GM15510 (cell line): Measurements from ENCODE around the gene ENAM.

Source experiments
- POLR2A ChIP-seq: IDR thresholded peaks from 3 replicates; pipeline ENCODE4 v1.6.1; 2011; ENCODE audit warnings: borderline replicate concordance; ENCODE audit not compliant: insufficient read length; ENCODE audit errors: extremely low read depth

ENAM gene

DNA sequence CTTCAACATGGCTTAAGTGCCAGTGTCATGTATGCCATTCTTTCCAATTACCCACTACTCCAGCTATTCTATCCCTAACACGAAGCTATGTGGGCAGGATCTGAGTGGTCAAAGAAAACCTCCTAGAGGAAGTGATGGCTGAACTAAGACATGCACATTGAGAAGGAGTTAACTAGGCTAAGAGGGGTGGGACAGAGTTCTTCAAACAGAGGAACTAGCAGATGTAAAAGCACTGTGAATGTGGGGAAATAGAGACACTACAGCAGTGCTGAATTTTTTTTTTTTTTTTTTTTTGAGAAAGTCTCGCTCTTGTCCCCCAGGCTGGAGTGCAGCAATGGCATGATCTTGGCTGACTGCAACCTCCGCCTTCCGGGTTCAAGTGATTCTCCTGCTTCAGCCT lies 31.6 kb downstream of the ENAM start:
- no peak for TF ChIP-seq POLR2A

DNA sequence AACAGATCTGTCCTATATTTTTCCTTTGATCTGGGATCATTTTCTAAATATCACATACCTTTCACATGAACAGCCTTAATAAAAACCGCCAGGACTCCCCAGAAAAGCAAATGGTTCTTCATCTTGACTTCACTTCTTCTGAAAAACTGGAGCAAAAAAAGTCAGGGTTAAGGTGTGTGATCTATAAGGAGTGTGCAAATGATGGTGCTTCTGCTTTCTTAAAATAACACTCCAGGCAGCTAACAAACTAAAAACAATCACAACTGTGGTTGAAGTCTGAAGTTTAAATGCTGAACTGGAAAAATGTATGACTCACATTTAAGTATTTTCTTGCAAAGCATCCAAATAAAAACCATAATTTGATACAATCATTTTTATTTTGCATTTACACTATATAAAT lies 37.8 kb downstream of the ENAM start, which contains the start of gene JCHAIN:
Gene JCHAIN, minus strand, starts transcription at position 140 of the 400 bp plus-strand sequence. Its CDS starts 18 bp downstream, at position 122.
- peak; percentile 31 for TF ChIP-seq POLR2A

DNA sequence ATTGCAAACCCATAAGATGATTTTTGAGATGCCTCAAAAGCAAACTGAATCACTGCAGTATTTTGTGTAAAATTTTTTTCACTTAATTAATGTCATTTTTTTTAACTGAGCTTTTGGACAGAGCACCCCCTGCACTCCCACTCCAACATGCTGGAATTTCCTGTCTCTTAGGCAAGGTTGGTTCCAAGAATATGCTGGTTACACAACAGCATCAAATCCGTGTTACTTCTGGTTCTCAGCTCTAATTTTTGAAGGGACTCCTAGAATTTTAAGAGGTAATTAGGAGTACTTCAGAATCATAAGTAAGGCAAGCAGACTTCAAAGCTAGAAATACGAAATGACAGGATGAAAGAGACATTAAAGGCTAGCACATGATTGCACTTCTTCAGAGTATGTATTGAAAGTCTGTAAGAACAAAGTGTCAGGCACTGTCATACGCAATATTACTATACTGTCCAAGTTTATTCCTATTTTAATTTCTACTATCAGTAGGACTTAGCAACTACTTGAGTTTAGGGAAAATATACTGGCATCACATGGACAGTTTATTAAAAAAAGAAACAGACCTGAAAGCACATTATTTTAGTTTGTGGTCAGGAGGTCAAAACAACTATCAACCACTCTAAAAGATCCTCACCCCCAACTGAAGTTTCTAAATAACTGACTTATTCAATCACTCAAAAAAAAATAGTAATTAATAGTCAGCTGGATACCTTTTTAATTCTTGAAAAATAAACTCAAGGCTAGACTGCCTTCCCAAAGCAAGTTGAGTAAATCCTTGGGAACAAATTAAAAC lies 39.4 kb downstream of the ENAM start:
- TF ChIP-seq POLR2A: no peak

DNA sequence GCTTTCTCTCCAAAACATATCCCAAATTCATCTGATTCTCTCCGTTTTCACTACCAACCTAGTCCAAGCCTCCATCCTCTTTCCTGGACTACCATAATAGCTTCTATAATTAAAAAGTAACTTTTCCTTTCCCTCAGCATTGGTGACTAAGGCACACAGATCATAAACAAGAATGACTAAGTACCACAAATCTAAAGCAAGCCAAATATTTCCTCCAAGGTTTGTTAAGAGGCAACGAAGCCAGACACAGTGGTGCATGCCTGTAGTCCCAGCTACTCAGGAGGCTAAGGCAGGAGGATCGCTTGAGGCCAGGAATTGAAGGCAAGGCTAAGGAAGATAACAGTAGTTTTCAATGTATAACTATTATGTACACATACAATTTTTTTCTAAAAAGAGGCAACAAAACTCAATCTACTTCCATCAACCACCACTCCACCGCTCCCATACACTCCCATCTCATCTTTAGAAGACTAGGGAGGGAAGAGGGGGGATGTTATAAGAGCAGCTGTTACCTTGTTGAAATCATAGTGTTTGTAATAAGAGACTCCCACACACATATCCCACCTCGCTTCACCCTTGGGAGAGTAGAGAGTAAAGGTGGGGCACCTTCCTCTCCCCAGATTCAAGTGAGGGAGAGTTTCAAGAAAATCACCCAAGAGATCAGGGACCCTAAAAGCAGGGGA lies 41.9 kb downstream of the ENAM start:
- no peak for TF ChIP-seq POLR2A

DNA sequence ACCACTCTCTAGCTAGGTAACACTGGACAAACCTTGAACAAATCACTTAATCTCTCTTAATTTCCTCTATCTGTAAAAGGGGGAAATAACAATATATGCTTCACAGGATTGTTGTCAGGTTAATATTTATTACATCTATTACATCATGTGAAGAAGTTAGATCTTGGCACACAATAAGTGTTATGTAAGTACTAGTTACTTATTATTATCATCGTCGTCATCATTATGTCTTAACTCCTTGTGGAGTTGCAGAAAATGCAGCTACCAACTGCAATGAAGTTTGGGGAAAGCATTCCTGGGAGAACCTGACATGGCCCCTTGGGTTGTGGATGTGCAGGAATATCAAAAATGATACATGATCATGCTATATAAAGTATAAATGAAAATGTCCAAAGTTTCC lies 42.5 kb downstream of the ENAM start:
- TF ChIP-seq POLR2A: no peak

DNA sequence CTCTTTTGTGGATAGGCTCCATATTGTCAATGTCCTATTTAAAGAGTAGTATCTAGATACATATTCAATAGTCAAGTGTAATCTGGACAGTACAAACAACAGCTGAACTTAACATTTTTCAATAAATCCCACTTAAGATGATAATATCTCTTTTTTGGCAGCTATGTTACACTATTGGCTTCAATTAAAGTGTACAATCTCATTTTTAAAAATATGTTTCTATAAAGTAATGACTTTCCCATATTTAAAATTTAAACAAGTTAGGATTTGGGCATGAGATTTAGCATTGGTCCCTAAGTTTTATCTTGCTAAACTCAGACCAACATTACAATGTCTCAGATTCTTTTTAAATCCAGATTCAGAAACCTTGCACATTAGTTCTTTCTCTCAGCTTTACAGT lies 45.6 kb downstream of the ENAM start:
- no peak for TF ChIP-seq POLR2A

DNA sequence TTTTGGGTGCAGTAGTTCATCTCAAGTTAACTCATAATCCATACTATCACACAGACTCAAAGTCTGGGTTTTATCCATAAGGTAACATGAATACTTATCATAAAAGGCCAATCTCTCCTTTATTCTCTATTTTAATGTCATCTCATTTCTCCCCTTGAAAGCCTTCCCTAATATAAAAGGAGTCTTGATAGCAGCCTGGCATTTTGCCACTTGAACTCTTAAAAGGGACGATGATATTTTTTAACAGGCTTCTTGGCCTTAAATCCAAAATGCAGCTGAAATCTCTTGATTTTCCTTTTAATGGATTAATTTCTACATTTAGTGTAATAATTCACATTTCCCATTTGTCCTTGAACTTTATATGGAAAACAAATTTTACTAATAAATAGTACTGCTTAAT lies 46.2 kb downstream of the ENAM start:
- no peak for TF ChIP-seq POLR2A

DNA sequence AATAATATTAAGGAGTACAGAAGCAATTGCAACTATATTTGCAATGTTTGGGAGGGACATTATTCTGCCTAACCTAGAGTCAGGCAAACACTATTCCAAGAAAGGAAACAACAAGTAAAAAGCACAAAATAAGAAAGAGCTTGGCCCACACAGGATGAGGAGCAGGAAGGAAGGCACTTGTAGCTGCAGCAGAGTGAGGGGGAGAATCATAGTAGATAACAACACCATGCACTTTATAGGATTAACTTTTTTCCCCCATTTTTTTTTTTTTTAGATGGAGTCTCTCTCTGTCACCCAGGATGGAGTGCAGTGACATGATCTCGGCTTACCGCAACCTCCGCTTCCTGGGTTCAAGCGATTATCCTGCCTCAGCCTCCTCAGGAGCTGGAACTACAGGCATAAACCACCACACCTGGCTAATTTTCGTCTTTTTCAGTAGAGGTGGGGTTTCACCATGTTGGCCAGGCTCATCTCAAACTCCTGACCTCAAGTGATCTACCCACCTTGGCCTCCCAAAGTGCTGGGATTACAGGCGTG lies 48.1 kb downstream of the ENAM start:
- no peak for TF ChIP-seq POLR2A

DNA sequence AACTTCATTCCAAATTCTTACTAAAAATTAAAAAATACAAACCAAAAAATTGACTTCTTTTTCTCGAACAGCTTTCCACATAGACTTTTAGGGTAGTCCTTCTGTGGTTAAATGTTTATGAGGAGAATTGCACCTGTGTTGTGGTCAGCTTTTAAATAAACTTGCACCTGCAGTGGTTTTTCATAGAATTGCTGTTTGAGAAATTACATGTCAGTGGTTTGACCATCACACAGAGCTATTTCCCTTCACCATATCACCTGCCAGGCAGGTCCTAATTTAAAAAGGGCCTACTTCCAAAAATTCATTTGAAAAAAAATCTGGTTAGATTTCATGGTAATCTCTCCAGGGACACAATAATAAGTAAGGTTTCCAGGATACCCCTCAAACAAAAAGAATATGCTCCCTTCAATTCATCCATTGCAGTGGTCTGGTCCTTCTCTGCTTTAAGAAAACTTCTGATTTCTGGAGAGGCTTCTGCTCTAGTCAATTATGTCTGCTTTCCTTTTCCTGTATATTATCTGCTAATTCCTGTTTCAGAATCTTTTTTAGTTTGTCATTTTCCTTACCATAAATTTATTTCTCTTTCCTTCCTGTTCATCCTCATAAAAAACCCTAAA lies 49.9 kb downstream of the ENAM start:
- TF ChIP-seq POLR2A: no peak

DNA sequence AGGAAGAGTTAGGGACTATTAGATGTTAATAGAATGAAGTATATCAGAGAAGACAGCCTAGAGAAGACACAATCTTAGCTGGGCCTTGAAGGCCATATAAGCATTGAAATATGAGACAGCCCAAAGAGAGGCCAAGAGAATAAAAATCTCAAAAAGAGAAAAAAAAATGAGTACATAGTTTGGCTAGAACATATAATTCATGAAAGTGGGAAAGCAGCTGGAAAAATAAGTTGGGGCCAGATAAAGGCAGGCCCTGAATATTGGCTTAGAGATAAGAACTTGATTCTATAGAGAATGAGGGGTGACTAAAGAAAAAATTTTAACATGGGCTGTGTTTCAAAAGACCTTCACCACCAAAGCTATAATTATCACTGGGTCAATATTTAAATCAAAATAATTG lies 52.4 kb downstream of the ENAM start:
- no peak for TF ChIP-seq POLR2A

DNA sequence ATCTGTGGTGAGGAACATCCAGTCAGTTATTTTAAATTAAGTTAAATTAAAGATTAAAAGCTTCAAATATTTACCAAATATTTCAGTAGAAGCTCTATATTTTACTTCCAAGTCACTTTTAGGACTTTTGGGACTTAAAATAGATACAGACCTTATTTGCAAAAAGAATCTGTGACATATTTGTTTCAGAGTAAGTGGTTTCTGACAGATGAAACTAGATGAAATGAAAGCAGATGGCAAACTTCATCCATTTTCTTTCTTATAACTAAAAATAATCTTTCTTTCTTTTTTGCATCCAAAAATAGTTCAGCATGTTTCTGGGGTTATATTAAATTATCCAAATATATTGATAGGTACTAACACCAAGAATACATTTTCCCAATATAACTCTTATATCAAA lies 53.2 kb downstream of the ENAM start:
- no peak for TF ChIP-seq POLR2A

DNA sequence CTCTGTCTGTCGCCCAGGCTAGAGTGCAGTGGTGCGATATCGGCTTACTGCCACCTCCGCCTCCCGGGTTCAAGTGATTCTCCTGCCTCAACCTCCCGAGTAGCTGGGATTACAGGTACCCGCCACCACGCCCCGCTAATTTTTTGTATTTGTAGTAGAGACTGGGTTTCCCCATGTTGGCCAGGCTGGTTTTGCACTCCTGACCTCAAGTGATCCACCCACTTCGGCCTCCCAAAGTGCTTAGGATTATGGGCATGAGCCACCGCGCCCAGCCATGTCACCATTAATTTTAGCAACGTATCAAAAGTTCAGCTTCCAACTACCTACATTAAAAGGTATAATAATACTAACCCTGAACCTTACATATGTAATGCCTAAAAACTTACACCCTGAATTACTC lies 58.8 kb downstream of the ENAM start:
- no peak for TF ChIP-seq POLR2A

DNA sequence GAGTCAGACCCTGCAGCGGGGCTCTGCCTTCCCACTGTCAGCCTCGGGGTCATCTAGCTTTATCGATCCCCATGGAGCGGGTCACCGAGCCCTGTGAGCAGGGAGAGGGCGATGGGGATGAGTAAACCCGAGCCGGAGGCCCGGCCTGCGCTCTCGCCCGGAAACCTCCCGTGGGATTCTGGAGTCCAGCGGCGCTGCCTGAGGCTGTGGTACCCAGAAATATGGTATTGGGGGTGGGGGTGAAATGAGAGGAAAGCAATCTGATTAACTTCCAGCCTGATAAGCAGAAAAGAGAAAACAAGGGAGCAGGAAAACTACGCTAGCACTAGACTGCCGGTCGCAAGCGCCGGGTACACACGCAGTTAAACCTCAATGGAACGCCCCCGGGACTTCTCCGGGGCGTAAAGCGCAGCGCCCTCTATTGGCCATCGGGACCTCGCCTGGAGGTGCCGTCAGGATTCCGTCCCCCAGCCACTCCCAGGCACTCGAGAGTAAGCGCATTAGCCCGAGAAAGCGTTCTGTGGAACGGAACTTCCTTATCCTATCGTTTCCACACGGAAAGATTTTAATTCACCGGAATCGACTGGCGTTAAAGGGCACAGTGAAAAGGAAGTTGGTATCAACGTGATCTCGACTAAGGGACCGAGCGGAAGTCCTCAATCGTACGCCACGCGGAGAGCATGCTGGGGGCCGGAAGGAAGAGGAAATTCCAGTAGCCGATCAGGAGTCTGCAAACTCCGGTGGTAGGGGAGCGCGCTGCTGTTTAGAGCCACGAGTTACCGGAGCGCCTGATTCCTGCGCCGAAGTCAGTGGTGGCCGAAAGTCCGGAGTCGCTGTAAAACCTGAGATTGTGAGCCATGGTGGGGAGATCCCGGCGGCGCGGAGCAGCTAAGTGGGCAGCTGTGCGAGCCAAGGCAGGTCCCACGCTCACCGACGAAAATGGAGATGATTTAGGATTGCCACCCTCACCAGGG lies 59.6 kb downstream of the ENAM start, which contains the start of gene UTP3:
Gene UTP3, plus strand, starts transcription at position 712 of the 974 bp plus-strand sequence. Its CDS starts 146 bp downstream, at position 858.
- peak; percentile 82 for TF ChIP-seq POLR2A

DNA sequence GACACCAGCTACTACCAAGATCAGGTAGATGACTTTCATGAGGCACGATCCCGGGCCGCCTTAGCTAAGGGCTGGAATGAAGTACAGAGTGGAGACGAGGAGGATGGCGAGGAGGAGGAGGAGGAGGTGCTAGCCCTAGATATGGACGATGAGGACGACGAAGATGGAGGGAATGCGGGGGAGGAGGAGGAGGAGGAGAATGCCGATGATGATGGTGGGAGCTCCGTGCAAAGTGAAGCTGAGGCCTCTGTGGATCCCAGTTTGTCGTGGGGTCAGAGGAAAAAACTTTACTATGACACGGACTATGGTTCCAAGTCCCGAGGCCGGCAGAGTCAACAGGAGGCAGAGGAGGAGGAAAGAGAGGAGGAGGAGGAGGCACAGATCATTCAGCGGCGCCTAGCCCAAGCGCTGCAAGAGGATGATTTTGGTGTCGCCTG lies 60.3 kb downstream of the ENAM start:
- no peak for TF ChIP-seq POLR2A
